Medulla oblongata (tissue), 1 donor: ENCODE data around the gene TRAPPC2.
A peak's percentile ranks its signal among the peaks of the same experiment; 100 is the strongest.

ENCODE experiments used
- DNase-seq: peaks from one replicate; pipeline ENCODE4 v3.0.0-alpha.2; 2015; ENCODE audit errors: extremely low spot score

Gene TRAPPC2

DNA sequence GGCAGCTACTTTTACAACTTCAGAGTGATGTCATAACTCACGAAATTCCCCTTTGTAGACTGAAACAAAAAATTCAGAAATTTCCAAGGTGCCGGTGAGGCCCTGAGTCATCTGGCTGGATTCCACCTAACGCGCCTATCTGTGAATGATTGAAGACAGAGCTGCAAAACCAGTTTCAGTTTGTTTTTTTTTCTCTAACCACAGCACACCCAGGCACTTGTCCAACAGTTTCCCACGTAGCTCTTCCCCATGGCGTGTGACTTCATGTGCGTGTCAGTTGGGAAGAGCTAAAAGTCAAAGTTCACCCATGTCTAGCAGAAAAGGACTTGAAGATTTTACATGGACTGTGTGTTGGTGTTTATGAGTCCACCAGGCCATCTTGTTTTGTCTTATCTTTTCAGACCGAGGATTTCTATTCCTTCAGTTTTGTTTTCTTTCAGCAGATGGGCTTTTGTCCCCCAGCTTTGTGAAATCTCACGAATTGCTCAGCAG is 65.1 kb downstream of the TRAPPC2 start:
- peak; percentile 44 for DNase-seq

DNA sequence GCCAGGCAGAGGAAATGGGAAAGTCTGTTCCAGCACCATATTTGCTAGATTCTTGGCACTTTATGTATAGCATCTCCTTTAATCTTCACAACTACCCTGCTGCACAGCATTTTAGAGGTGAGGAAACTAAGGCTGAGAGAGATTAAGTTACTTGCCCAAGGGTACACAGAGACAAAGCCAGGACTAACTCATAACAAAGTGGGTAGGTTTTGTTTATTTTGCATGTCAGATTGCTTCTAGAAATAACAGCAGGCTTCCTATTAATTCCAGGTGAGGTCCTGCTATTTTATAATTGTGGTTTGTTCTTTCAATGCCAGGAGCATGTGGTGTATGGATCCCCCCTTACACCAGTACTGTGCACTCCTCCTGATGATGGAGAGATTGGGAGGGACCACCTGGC is 66.5 kb downstream of the TRAPPC2 start:
- no peak for DNase-seq

DNA sequence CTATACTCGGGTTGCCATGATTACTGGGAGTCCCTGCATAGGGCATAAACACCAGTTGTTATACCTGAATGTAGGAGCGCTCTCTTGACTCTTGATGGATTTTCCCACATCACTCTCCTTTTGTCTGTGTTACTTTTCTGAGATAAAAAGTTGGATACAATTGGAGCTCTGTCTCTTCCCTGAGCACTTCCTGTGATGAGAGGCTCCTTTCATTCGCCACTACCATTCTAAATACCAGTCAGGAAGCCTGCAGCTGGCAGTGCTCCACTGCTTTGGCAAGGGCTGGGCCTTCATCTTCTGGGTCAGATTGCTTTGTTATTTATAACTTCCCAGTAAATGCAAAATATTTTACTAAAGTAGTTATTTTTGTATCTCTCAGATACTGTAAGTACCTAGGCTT is 67.6 kb downstream of the TRAPPC2 start:
- DNase-seq: peak; percentile 81

DNA sequence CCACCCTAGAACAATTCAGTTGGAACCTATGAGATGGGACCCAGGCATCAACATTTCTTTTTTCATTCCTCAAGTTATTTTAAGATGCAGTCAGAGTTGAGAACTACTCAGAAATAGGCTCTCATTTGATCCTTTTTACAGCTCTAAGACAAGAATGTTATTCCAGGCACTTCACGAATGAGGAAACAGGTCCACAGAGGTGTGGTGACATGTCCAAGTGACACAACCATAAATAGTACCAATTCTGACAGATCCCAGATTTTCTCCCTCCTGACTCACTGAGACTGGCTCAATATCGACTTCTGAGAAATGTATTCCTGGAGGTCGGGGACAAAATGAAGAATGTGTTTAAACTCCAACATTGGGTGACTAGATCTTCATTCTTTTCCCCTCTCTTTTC is 70.4 kb downstream of the TRAPPC2 start:
- no peak for DNase-seq

DNA sequence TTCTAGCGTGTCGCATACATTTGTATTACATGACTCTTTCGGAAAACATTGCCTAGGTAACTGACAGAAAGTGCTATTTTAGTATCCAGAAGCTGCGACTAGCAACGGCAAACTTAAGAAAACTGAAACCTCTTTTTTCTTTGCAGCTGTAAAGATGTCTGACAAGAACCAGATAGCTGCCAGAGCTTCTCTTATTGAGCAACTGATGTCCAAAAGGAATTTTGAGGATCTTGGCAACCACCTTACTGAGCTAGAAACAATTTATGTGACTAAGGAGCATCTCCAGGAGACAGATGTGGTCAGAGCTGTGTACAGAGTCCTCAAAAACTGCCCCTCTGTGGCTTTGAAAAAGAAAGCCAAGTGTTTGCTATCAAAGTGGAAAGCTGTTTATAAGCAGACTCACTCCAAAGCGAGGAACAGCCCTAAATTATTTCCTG is 72.0 kb downstream of the TRAPPC2 start:
- no peak for DNase-seq
